Measurements from ENCODE around the gene C1QTNF6. TPM values are rescaled to one million over a fixed set of nuclear protein-coding genes. Genes with fewer than 3 reads are reported as not detected.

The C1QTNF6 gene
- total and polyA plus RNA-seq, 10 of the 15 experiments (the other 5 are each of a cell fraction or from before 2014, with no cell fraction given): 0.16 to 4.1 (median 1.3) TPM

GRCh38 chr22:37166675-37167066 is 21.4 kb downstream of the C1QTNF6 start:
- in situ Hi-C loops (cut with MboI): no loop called here
- peak overlapping the region; percentile 26; the same call in 1 of the 2 replicates for H3K4me2 ChIP-seq (ENCODE audit: control insufficient read depth, insufficient read depth)
- TF ChIP-seq, protein P1, sequence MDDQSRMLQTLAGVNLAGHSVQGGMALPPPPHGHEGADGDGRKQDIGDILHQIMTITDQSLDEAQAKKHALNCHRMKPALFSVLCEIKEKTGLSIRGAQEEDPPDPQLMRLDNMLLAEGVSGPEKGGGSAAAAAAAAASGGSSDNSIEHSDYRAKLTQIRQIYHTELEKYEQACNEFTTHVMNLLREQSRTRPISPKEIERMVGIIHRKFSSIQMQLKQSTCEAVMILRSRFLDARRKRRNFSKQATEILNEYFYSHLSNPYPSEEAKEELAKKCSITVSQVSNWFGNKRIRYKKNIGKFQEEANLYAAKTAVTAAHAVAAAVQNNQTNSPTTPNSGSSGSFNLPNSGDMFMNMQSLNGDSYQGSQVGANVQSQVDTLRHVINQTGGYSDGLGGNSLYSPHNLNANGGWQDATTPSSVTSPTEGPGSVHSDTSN (IDR thresholded peaks at IDR 0.05; ENCODE audit: insufficient replicate concordance, low read depth, low read length): no peak
- TF ChIP-seq, protein P2, sequence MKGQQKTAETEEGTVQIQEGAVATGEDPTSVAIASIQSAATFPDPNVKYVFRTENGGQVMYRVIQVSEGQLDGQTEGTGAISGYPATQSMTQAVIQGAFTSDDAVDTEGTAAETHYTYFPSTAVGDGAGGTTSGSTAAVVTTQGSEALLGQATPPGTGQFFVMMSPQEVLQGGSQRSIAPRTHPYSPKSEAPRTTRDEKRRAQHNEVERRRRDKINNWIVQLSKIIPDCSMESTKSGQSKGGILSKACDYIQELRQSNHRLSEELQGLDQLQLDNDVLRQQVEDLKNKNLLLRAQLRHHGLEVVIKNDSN (IDR thresholded peaks at IDR 0.05; ENCODE audit: borderline replicate concordance, extremely low read length, insufficient read depth, low read depth, low read length): no peak
- TF ChIP-seq FOXM1 (IDR thresholded peaks at IDR 0.05; ENCODE audit: low read depth, low read length) (no peak), CEBPB (IDR thresholded peaks at IDR 0.05; ENCODE audit: borderline replicate concordance in 1 of 2, low read depth in 2 of 2, low read length in 2 of 2) (no peak), TCF3 (IDR thresholded peaks at IDR 0.05; ENCODE audit: borderline replicate concordance, insufficient read depth, low read depth, low read length) (peak; percentile 86; the same call in 1 of the 2 replicates), CBX3 (IDR thresholded peaks at IDR 0.05; ENCODE audit: borderline replicate concordance, low read depth) (no peak), IKZF2 (IDR thresholded peaks at IDR 0.05) (no peak), MLLT1 (IDR thresholded peaks at IDR 0.05) (no peak), MTA2 (IDR thresholded peaks at IDR 0.05; ENCODE audit: low read depth) (no peak), JUNB (IDR thresholded peaks at IDR 0.05) (no peak), BCL11A (IDR thresholded peaks at IDR 0.05; ENCODE audit: low read depth, low read length) (no peak), RFX5 (IDR thresholded peaks at IDR 0.05; ENCODE audit: low read depth, low read length) (no peak), NFYA (IDR thresholded peaks at IDR 0.05; ENCODE audit: borderline replicate concordance, low read depth, low read length) (no peak), ZNF217 (IDR thresholded peaks at IDR 0.05) (peak; percentile 62; the same call in 1 of the 2 replicates), E4F1 (IDR thresholded peaks at IDR 0.05; ENCODE audit: borderline replicate concordance, partially characterized antibody) (no peak)
- TF ChIP-seq, protein P3, sequence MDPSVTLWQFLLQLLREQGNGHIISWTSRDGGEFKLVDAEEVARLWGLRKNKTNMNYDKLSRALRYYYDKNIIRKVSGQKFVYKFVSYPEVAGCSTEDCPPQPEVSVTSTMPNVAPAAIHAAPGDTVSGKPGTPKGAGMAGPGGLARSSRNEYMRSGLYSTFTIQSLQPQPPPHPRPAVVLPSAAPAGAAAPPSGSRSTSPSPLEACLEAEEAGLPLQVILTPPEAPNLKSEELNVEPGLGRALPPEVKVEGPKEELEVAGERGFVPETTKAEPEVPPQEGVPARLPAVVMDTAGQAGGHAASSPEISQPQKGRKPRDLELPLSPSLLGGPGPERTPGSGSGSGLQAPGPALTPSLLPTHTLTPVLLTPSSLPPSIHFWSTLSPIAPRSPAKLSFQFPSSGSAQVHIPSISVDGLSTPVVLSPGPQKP (IDR thresholded peaks at IDR 0.05; ENCODE audit: low read depth, low read length): no peak

More at GRCh38 chr22:37166675-37167066, 21.4 kb downstream of the C1QTNF6 start:
- no peaks in the 10 kb centered on the region for H3K36me3 ChIP-seq (ENCODE audit: control insufficient read depth in 2 of 2, insufficient read depth in 2 of 2, low read length in 1 of 2)
- peak; percentile 21 for ATAC-seq
- H3K9me3 ChIP-seq (replicated peaks; ENCODE audit: control insufficient read depth, insufficient read depth, low read length): no peaks in the 10 kb centered on the region; the same call in 2 of the 3 replicates
- ChIA-PET POLR2A (interaction anchor here (0.5 to 8.3 kb wide), 4 partner anchors 11 to 130 kb away, joined by 4 to 128 read pairs (median 6); partner anchors contain the start of gene IL2RB), CTCF (interaction anchor here (0.7 to 4.5 kb wide), 16 partner anchors 11 to 164 kb away, joined by 3 to 53 read pairs (median 5); no protein-coding TSS in a partner anchor), SMC1A (ENCODE audit: uncharacterized antibody, unreplicated experiment) (interaction anchor here (1.1 to 9.6 kb wide), 5 partner anchors 16 to 49 kb away, joined by 3 to 203 read pairs (median 17); partner anchors contain the start of gene IL2RB), RAD21 (ENCODE audit: unreplicated experiment) (interaction anchor here (0.6 to 8.1 kb wide), 10 partner anchors 10 to 115 kb away, joined by 3 to 99 read pairs (median 4); partner anchors contain the start of genes IL2RB and KCTD17)
- no peak overlapping the region; the same call in 1 of the 2 replicates for H3K27ac ChIP-seq (ENCODE audit: control insufficient read depth, insufficient read depth)
- H2AFZ ChIP-seq (ENCODE audit: control insufficient read depth, low read depth, low read length): peak overlapping the region; percentile 49; the same call in 1 of the 2 replicates
- no peak for DNase-seq (ENCODE audit: low read depth, low spot score)
- FAIRE-seq: no peak
- no TSS peak for BruUV-seq (replicated peaks)
- no peaks in the 10 kb centered on the region for H3K79me2 ChIP-seq (ENCODE audit: control insufficient read depth, insufficient read depth, low read length)
- peaks cover 62% of the 10 kb centered on the region for H3K4me1 ChIP-seq (ENCODE audit: control insufficient read depth, insufficient read depth, low read length)
- no peaks in the 10 kb centered on the region for H3K27me3 ChIP-seq (replicated peaks in 1 of 2; ENCODE audit: control insufficient read depth in 2 of 2, insufficient read depth in 2 of 2, low read length in 1 of 2)
- intact Hi-C loops (cut with micrococcal nuclease; ENCODE audit: unreplicated experiment): loop anchor here (1.0 kb wide), 2 partner anchors 28 to 33 kb away; no protein-coding TSS in a partner anchor
- peak overlapping the region; percentile 1; the same call in 1 of the 2 replicates for H3K9ac ChIP-seq (ENCODE audit: control insufficient read depth, insufficient read depth, low read length)
- WGBS (ENCODE audit: insufficient coverage, insufficient replicate concordance, low lambda C conversion rate, missing lambda C conversion rate): 9% methylated on average over 13 of the region's 13 CpGs
- H3K4me3 ChIP-seq: no peak overlapping the region; the same call in 1 of the 2 replicates
- no peaks in the 10 kb centered on the region for H4K20me1 ChIP-seq (ENCODE audit: control insufficient read depth, insufficient read depth)

All from GM12878 (cell line).